Skeletal muscle tissue (tissue), 4 donors: ENCODE measurements around the gene TLL2. TPM values are rescaled to one million over a fixed set of nuclear protein-coding genes. Genes with fewer than 3 reads are reported as not detected.

Experiments
- H3K27ac ChIP-seq: one replicate; pipeline ENCODE4 v1.7.0; 2013; ENCODE audit warnings: mild to moderate bottlenecking, low read depth, low read length, inconsistent platforms
- H3K27me3 ChIP-seq, 3 donors: one replicate each; pipeline ENCODE4 v1.7.0; 2013; ENCODE audit warnings: low read length in 3 of 3; ENCODE audit not compliant: control insufficient read depth in 3 of 3, insufficient read depth in 3 of 3
- H3K36me3 ChIP-seq, 3 donors: one replicate each; pipeline ENCODE4 v1.7.0; 2013; ENCODE audit warnings: low read length in 3 of 3; ENCODE audit not compliant: control insufficient read depth in 3 of 3, insufficient read depth in 3 of 3
- H3K4me1 ChIP-seq, 3 donors: one replicate each; pipeline ENCODE4 v1.7.0; 2013; ENCODE audit warnings: low read length in 3 of 3, mild to moderate bottlenecking in 3 of 3; ENCODE audit not compliant: control insufficient read depth in 3 of 3, insufficient read depth in 3 of 3
- H3K4me3 ChIP-seq, 3 donors: one replicate each; pipeline ENCODE4 v1.7.0; 2013; ENCODE audit warnings: low read length in 3 of 3
- H3K9ac ChIP-seq, 3 donors: one replicate each; pipeline ENCODE4 v1.7.0; 2013; ENCODE audit warnings: low read length in 3 of 3, mild to moderate bottlenecking in 3 of 3, moderate library complexity in 2 of 3, low read depth in 1 of 3
- H3K9me3 ChIP-seq, 3 donors: one replicate each; pipeline ENCODE4 v1.7.0; 2013; ENCODE audit warnings: low read length in 3 of 3; ENCODE audit not compliant: control insufficient read depth in 3 of 3
- total RNA-seq: library from RNA; depleted of rRNA; stranded (reverse); fragments of >200 nt; gene quantifications from one replicate; pipeline ENCODE4 v1.2.3, GENCODE V29; 2014
- donor health status: Osteomylitis.

The TLL2 gene
- total RNA-seq, 1 donor from 2014 or later, result 0.52 TPM

DNA sequence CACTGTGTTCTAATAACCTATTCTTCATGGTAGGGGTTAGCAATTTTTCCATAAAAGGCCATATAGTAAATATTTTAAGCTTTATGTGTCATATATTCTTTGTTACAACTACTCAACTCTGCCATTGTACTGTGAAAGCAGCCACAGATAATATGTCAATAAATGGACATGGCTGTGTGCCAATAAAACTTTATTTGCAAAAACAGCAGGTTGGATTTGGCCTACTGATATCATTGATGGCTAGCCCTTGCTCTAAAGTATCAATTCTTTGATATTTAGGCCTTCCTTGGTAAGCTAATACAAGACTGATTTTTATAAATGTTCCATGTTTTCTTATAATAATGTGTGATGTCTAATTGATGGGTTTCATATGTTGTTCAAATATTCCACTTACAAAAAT lies 77.7 kb downstream of the TLL2 start:
- Histone ChIP-seq H3K27me3 (no peaks in the 10 kb centered on the region), H3K4me3 (no peak overlapping the region), H3K27ac (no peak overlapping the region), H3K9ac (no peak overlapping the region), H3K9me3 (no peaks in the 10 kb centered on the region), H3K4me1 (peaks cover 0 to 8% (median 4%) of the 10 kb centered on the region in 3 donors), H3K36me3 (no peaks in the 10 kb centered on the region)

DNA sequence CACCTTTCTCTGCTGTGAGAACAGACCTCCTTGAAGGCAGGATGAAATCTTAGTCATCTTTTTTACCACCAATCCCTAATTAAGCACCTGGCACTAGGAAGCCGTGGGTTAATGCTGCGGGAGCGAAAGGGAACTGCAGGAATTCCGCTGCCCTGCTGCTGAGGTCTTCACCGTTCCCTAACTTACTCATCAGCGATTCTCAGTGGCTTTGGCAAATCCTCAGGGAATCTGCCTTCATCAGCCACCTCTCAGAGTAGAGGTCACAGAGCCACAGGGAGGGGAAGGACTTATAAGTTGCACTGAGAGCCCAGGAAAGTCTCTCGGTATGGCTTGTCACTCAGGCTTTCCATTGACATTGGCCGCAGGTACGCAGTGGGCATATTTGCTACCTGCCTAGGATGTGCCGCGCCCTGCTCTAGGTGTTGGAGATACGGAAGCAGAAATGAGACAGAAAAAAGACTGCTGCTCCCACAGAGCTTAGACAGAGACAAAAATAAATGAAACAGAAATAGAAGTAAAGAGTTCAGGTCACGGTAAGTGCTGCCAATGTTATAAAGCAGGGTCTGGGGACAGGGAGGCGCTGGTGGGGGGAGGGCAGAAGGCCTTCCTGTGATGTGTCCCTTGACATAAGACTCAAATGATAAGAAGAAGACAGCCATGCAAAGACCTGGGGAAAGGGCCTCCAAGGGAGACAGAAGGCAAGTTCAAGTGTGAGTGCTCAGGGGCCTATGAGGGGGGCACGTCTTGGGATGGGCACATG lies 82.3 kb downstream of the TLL2 start:
- H3K36me3 ChIP-seq, result peaks cover 0 to 2% (median 0%) of the 10 kb centered on the region in 3 donors

DNA sequence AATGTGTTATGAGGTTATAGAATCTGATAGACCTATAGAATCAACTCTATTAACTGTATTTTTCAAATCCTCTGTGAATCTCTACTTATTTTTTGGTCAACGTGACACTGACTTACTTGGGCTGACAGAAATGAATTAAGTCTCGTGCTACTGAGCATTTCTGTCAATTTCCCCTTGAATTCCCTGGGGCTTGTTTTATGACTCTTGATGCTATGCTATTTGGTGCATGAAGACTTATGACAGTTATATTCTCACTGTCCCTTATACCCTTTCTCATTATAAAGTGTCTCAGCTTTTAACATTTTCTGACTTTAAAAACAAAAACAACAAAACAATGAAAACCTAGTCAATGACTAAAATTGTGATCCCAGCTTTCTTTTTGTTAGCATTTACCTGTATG lies 86.4 kb downstream of the TLL2 start:
- H3K9me3 ChIP-seq, result no peaks in the 10 kb centered on the region
- H3K36me3 ChIP-seq, result peaks cover 0 to 2% (median 0%) of the 10 kb centered on the region in 3 donors
- no peak overlapping the region for H3K4me3 ChIP-seq
- no peaks in the 10 kb centered on the region for H3K4me1 ChIP-seq
- H3K27ac ChIP-seq, result no peak overlapping the region
- H3K9ac ChIP-seq, result no peak overlapping the region
- peaks cover 0 to 15% (median 5%) of the 10 kb centered on the region in 3 donors for H3K27me3 ChIP-seq

More for the DNA sequence above, 82.3 kb downstream of the TLL2 start:
- Histone ChIP-seq H3K27me3 (peaks cover 0 to 15% (median 5%) of the 10 kb centered on the region in 3 donors), H3K4me3 (no peak overlapping the region), H3K4me1 (no peaks in the 10 kb centered on the region), H3K9me3 (no peaks in the 10 kb centered on the region), H3K9ac (no peak overlapping the region), H3K27ac (no peak overlapping the region)

DNA sequence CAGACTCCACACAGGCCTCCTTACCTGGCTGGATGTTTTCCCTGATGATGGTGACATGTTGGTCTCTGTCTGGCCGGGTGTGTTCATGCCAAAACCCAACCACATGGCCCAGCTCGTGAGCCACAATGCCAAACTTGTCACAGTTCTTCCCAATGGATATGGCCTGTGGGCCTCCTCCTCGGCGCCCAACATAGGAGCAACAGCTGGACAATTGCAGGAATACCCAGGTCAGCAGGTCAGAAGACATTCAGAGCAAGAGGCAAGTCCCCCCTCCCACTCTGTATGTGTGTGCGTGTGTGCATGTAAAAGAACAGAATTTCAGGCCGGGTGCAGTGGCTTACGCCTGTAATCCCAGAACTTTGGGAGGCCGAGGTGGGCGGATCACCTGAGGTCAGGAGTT lies 91.2 kb downstream of the TLL2 start:
- H3K4me1 ChIP-seq, result no peaks in the 10 kb centered on the region
- no peaks in the 10 kb centered on the region for H3K36me3 ChIP-seq
- peaks cover 0 to 4% (median 0%) of the 10 kb centered on the region in 3 donors for H3K27me3 ChIP-seq
- H3K4me3 ChIP-seq, result no peak overlapping the region
- no peaks in the 10 kb centered on the region for H3K9me3 ChIP-seq
- no peak overlapping the region for H3K27ac ChIP-seq
- H3K9ac ChIP-seq, result no peak overlapping the region

DNA sequence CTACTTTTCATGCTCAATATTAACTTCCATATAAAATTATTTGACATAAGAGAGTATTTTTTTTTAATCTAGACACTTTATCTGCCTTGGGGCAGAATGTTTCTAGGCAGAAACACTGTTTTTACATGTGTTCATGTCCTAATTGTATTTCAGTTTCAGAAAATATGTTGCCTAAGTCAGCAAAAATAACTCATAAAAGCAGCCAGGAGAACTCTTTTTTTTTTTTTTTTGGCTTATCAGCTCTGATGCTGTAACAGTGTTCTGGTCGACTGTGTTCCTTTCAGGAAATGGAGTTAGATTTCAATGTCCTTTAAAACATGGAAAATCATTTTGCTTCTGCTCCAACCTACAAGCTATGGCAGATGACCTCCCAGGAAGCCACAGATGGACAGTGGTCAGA lies 91.7 kb downstream of the TLL2 start:
- no peaks in the 10 kb centered on the region for H3K4me1 ChIP-seq
- no peak overlapping the region for H3K9ac ChIP-seq
- H3K36me3 ChIP-seq, result no peaks in the 10 kb centered on the region
- H3K27me3 ChIP-seq, result peaks cover 0 to 2% (median 0%) of the 10 kb centered on the region in 3 donors
- H3K9me3 ChIP-seq, result no peaks in the 10 kb centered on the region
- no peak overlapping the region for H3K4me3 ChIP-seq
- no peak overlapping the region for H3K27ac ChIP-seq

DNA sequence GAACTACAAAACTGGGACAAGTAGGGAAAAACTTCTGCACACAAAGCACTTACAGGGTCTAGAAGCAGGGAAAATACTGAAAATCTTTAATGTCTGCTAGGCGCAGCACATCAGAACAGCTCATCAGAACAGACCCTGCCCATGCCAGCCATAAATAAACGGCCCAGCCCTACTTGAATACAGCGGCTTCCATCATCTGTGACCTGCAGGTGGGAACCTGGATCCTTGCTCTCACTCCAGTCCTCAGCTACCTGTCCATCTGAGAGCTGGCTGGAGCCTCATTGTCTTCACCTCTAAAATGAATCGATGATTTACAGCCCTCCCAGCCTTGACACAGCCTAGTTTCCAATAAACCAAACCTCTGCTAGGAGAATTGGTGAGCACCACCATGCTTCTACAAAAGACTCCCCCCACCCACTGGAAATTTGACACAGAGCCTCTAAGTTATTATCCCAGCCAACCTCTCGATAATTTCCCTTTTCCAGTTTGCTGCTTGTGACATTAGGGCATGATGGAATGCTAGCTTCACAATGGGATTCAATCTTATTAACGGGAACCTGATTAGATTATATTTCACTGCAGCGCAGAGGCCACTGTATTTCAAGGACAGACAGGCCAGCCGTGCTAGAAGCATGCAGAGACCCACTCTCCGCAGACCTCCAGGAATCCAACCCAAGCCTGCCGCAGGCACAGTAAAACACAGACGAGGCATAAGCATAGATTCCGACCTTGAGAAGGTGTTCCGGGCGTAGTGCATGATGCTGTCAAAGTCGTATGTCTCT lies 93.3 kb downstream of the TLL2 start:
- H3K27ac ChIP-seq, result no peak overlapping the region
- peaks cover 0 to 2% (median 0%) of the 10 kb centered on the region in 3 donors for H3K4me1 ChIP-seq
- H3K9me3 ChIP-seq, result no peaks in the 10 kb centered on the region
- no peak overlapping the region for H3K9ac ChIP-seq
- H3K36me3 ChIP-seq, result no peaks in the 10 kb centered on the region
- peaks cover 0 to 4% (median 2%) of the 10 kb centered on the region in 3 donors for H3K27me3 ChIP-seq
- H3K4me3 ChIP-seq, result no peak overlapping the region

DNA sequence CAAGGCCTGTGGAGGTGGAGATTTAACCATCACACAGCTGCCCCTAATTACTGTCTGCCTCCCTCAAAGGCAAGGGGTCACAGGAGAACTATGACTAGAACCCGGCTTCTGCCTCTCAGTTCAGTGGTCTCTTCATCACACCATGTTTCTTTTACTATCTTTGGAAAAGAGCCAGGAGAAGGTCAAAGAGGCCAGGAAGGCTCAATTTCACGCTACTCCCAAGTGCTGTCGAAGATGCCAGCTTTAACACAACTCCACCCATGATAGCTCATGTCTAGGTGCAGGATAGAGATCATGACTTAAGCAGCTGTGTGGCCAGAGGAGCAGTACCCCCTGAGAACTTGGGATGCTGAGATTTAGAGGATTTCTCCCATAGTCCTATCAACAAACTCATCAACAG lies 94.4 kb downstream of the TLL2 start:
- Histone ChIP-seq H3K36me3 (no peaks in the 10 kb centered on the region), H3K4me1 (peaks cover 0 to 2% (median 0%) of the 10 kb centered on the region in 3 donors), H3K9me3 (no peaks in the 10 kb centered on the region), H3K27ac (no peak overlapping the region), H3K9ac (no peak overlapping the region), H3K27me3 (peaks cover 0 to 4% (median 2%) of the 10 kb centered on the region in 3 donors), H3K4me3 (no peak overlapping the region)

DNA sequence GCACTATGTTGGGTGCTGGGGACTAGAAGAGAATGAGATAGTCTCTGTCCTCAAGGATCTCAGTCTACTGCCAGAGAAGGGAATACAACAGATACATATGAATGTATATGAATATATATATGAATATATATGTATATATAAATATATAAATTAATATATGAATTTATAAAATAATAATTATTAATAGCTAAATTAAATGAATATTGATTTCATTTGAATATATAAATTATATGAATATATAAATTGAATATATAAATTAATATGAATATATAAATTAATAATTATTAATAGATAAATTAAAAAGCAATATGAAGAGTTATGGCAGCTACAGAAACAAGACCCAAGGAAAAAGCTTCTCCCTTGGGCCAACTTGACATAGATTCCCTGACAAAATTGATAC lies 95.1 kb downstream of the TLL2 start:
- Histone ChIP-seq H3K27ac (no peak overlapping the region), H3K9me3 (no peaks in the 10 kb centered on the region), H3K36me3 (no peaks in the 10 kb centered on the region), H3K9ac (no peak overlapping the region), H3K4me3 (no peak overlapping the region), H3K27me3 (peaks cover 0 to 4% (median 2%) of the 10 kb centered on the region in 3 donors), H3K4me1 (peaks cover 2 to 8% (median 5%) of the 10 kb centered on the region in 3 donors)

DNA sequence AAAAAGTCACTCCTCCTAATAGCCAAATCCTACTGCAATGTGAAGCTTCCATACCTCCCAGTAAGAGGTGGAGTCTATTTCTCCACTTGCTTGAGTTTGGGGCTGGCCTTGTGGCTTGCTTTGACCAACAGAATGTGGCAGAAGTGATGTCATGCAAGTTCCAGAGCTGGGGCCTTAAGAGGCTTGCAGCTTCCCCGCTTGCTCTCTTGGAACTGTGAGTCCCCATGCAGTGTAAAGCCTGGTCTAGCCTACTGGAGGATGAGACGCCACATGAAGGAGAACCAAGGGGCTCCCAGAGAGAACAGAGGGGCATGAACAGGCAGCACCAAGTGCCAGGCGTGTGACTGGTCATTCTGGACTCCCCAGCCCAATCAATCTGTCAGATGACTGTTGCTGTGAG lies 96.3 kb downstream of the TLL2 start:
- Histone ChIP-seq H3K27me3 (peaks cover 0 to 4% (median 4%) of the 10 kb centered on the region in 3 donors), H3K4me3 (no peak overlapping the region), H3K9ac (no peak overlapping the region), H3K27ac (no peak overlapping the region), H3K4me1 (peaks cover 11 to 19% (median 17%) of the 10 kb centered on the region in 3 donors), H3K36me3 (no peaks in the 10 kb centered on the region), H3K9me3 (no peaks in the 10 kb centered on the region)

DNA sequence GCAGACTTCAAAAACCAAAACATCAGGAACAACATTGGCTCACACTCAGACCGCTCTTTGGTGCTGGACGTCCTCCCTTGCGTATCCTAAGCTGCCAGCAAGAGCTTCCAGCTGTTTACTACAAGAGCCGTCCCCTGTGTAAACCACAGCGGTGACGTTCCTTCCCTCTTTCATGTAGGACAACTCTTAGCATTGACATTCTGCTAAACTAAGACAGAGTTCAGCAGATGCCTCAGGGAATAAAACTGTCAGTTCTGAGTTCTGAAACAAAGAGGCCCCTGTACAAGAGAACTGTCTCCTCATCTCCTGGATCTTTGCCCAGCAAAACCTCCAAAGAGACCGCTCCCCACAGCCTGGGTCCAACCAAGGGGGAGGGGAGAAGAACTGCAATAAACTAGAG lies 97.1 kb downstream of the TLL2 start:
- H3K9ac ChIP-seq, result no peak overlapping the region

More for the DNA sequence above, 97.1 kb downstream of the TLL2 start:
- H3K27ac ChIP-seq, result no peak overlapping the region
- peaks cover 0 to 4% (median 4%) of the 10 kb centered on the region in 3 donors for H3K27me3 ChIP-seq
- H3K9me3 ChIP-seq, result no peaks in the 10 kb centered on the region
- no peak overlapping the region for H3K4me3 ChIP-seq
- no peaks in the 10 kb centered on the region for H3K36me3 ChIP-seq
- H3K4me1 ChIP-seq, result peaks cover 12 to 23% (median 20%) of the 10 kb centered on the region in 3 donors
